ENCODE measurements around the gene TTC34. TPM values are rescaled to one million over a fixed set of nuclear protein-coding genes. Genes with fewer than 3 reads are reported as not detected.

Gene TTC34
- total RNA-seq, 1 experiment from 2014 or later, result 1.3 TPM

- CTCF ChIA-PET, result no interaction called here
- H3K27ac ChIP-seq (ENCODE audit: low read depth, low read length), result no peak overlapping the region
- H3K27me3 ChIP-seq (ENCODE audit: insufficient read depth, low read length), result no peaks in the 10 kb centered on the region
- TF ChIP-seq FOSL1 (IDR thresholded peaks at IDR 0.05; ENCODE audit: low read depth) (no peak), EZH2 (IDR thresholded peaks at IDR 0.05) (no peak), ZFX (IDR thresholded peaks at IDR 0.05) (no peak), ZBTB33 (IDR thresholded peaks at IDR 0.05; ENCODE audit: extremely low read depth, insufficient replicate concordance, low read length) (no peak), TCF7L2 (IDR thresholded peaks at IDR 0.05; ENCODE audit: borderline replicate concordance, extremely low read depth, insufficient read depth, insufficient read length) (no peak), ATF3 (IDR thresholded peaks at IDR 0.05) (no peak), SIN3A (IDR thresholded peaks at IDR 0.05; ENCODE audit: low read depth) (no peak), EZH2phosphoT487 (IDR thresholded peaks at IDR 0.05; ENCODE audit: borderline replicate concordance) (no peak), POLR2AphosphoS5 (IDR thresholded peaks at IDR 0.05; ENCODE audit: low read depth, low read length) (no peak), ELF1 (IDR thresholded peaks at IDR 0.05; ENCODE audit: borderline replicate concordance, low read depth) (no peak), EGR1 (IDR thresholded peaks at IDR 0.05; ENCODE audit: low read depth) (no peak), CTCF (IDR thresholded peaks at IDR 0.05 in 2 of 3, conservative IDR thresholded peaks at IDR 0.05 in 1 of 3; ENCODE audit: borderline replicate concordance in 1 of 3, insufficient read depth in 1 of 3, low read depth in 2 of 3, low read length in 2 of 3) (no peak), JUND (IDR thresholded peaks at IDR 0.05) (no peak)
- no peak for ATAC-seq
- no peak overlapping the region for H3K4me3 ChIP-seq (replicated peaks in 1 of 2; ENCODE audit: low read depth in 1 of 2, low read length in 2 of 2)
- H3K4me2 ChIP-seq (ENCODE audit: low read length), result no peak overlapping the region
- DNase-seq (ENCODE audit: low read depth, low spot score), result no peak
- no peaks in the 10 kb centered on the region for H4K20me1 ChIP-seq (ENCODE audit: insufficient read depth)
- no peaks in the 10 kb centered on the region for H3K4me1 ChIP-seq (ENCODE audit: control insufficient read depth in 1 of 2, insufficient read depth in 2 of 2, low read length in 2 of 2)
- no peaks in the 10 kb centered on the region for H3K36me3 ChIP-seq (ENCODE audit: control insufficient read depth in 1 of 2, insufficient read depth in 2 of 2, low read length in 2 of 2)
- RAD21 ChIA-PET (ENCODE audit: low non-redundant PET in 1 of 2, low total read pairs in 2 of 2, uncharacterized antibody in 2 of 2, unreplicated experiment in 2 of 2), result no interaction called here
- no peak overlapping the region for H3K9ac ChIP-seq (ENCODE audit: low read length)
- BruUV-seq (replicated peaks), result no TSS peak
- no peak overlapping the region for H2AFZ ChIP-seq (ENCODE audit: low read depth, low read length, poor library complexity, severe bottlenecking)
- H3K9me3 ChIP-seq (ENCODE audit: control insufficient read depth in 1 of 2, insufficient read depth in 1 of 2, low read depth in 1 of 2, low read length in 2 of 2), result peaks cover 0 to 3% of the 10 kb centered on the region in 2 experiments; a peak in 1 of 4 replicates
- no peaks in the 10 kb centered on the region for H3K79me2 ChIP-seq (ENCODE audit: insufficient read depth, low read length)
- intact Hi-C loops (cut with micrococcal nuclease), result no loop called here
- POLR2A ChIA-PET, result no interaction called here
- H3K9me2 ChIP-seq (ENCODE audit: insufficient read depth), result no peaks in the 10 kb centered on the region
These were observed 27.2 kb upstream of the TTC34 start for GRCh38 chr1:2828586-2829250.
